NCI-H774 (cell line): ENCODE data around the gene DDR1.
"Not testable (repeated sequence)": the region's sequence is repeated elsewhere in the genome, so short reads cannot be mapped to it uniquely, and the experiment has no call there.

Experiments used
- DNase-seq: peaks from one replicate; lab custom pipeline; 2025; lab: John Stamatoyannopoulos, UW

The DDR1 gene

DNA sequence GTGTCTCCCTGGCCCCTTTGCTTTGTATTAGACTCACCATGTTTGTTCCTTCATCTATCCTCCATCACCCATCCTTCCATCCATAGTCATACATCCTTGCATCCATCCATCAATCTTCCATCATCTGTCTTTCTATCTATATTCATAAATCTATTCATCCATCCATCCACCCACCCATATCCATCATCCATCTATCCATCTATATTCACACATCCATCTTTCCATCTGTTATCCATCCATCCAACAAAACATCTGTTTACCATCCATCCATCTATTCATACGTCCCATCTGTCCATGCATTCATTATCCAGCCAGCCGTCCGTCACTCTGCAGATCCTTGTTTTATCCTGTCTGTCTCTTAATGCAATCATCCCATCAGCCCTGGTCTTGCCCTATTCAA, 10.6 kb downstream of the DDR1 start:
- no peak for DNase-seq

DNA sequence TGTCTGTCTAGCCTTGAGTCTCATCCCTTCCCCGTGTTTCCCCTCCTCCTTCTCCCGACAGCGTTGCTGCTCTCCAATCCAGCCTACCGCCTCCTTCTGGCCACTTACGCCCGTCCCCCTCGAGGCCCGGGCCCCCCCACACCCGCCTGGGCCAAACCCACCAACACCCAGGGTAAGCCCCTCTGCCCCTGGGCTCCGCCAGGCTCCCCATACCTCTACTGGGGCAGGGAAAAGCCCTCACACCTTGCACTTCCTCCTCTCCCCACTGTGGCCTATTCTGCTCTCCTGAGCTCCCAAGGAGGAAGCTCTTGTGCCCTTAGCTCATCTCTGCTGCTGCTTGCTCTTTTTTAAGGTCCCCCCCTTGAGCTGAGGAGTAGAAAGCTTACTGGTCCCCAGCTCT, 11.0 kb downstream of the DDR1 start:
- DNase-seq = no peak

DNA sequence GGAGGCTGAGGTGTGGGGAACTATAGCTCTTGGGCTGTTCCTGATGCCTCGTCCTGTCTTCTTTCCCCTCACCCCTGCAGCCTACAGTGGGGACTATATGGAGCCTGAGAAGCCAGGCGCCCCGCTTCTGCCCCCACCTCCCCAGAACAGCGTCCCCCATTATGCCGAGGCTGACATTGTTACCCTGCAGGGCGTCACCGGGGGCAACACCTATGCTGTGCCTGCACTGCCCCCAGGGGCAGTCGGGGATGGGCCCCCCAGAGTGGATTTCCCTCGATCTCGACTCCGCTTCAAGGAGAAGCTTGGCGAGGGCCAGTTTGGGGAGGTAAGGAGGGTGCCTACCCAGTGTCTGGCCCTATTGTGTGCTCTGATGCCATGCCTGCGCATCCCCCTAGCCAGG, 12.2 kb downstream of the DDR1 start:
- DNase-seq = no peak

DNA sequence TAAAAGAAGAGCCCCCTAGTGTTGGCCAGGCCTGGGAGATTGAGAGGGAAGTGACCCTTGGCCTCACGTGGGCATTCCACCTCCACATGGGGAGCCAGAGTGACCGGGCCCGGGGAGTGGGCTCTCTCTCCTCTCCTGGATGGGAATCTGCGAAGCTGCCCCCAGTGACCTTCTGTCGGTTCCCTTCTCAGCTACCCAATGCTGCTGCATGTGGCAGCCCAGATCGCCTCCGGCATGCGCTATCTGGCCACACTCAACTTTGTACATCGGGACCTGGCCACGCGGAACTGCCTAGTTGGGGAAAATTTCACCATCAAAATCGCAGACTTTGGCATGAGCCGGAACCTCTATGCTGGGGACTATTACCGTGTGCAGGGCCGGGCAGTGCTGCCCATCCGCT, 13.6 kb downstream of the DDR1 start:
- DNase-seq = no peak

DNA sequence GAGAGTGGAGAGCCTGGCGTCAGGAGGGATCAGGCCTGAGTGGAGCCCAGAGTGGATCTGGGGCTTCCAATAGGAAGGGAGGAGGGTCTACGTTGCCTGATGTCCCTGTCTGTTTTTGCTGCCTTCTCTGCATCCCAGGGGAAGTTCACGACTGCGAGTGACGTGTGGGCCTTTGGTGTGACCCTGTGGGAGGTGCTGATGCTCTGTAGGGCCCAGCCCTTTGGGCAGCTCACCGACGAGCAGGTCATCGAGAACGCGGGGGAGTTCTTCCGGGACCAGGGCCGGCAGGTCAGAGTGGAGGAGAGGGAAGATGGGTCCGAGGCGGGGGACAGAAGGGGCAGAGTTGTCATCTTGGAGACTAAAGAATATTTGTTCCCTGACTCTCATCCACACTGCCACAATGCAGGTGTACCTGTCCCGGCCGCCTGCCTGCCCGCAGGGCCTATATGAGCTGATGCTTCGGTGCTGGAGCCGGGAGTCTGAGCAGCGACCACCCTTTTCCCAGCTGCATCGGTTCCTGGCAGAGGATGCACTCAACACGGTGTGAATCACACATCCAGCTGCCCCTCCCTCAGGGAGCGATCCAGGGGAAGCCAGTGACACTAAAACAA, 14.5 kb downstream of the DDR1 start:
- no peak for DNase-seq

DNA sequence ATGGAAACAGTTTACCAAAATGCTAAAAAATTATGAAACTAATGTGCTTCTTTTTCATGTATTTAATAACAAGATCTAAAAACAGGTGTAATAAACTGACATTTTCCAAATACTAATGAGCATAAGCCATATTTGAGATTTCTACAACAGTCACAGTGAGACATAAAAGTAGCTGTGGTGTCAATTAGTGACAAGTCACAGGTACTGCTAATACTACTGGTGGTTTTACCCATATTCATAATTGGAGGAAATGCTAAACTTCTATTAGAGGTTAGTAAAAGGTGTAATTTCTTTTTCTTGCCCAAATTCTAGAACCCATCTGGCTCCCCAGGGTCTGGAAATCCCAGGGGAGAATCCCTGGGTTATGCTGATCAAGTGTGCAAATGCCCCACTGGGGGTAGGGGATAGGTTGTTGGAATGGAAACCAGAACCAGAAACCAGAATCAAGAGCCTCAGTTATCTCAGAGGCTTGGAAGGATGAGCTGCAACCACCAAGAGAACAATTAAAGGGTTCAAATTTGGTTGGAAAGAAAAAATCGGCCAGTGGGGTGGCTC, 16.6 kb downstream of the DDR1 start:
- no peak for DNase-seq

DNA sequence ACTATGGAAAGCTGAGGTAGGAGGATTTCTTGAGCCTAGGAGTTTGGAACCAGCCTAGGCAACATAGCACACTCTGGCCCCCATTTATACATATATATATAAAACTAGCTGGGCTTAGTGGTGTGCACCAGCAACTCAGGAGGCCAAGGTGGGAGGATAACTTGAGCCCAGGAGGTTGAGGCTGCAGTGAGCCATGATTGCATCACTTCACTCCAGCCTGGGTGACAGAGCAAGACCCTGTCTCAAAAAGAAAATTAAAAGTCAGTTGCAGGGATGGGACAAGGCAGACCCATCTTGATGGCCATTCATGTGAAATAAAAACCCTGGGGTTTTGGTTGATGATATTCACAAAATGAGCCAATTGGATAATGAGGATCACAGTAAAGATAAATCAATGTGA, 17.1 kb downstream of the DDR1 start:
- no peak for DNase-seq

DNA sequence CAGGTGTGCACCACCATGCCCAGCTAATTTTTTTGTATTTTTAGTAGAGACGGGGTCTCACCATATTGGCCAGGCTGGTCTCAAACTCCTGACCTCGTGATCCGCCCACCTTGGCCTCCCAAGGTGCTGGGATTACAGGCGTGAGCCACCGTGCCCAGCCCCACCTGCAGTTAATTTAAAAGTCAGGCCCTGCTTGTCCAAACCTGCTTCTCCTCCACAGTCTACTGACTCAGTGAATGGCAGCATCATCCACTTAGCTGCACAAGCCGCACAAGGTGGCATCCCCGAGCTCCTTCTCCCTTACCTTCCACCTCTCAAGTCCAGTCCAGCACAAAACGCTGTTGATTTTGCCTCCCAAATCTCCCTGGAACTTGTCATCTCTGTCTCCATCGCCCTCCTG, 17.9 kb downstream of the DDR1 start:
- not testable (repeated sequence) for DNase-seq

DNA sequence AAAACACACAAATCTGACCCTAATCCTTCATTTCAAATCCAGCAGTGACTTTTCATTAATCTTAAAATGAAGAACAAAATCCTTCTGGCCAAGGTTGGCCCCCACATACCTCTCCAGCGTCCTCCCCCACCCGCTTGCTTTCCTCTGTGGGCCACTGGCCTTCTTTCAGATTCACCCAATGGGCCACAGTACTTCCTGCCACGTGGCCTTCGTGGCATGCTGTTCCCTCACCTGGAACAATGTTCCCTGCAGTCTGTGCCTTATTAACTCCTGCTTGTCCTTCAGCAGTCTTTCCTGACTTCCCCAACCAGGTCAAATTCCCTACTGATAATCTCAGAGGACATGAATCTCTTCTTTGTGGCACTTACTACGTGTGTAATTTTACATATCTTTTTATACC, 18.4 kb downstream of the DDR1 start:
- no peak for DNase-seq

DNA sequence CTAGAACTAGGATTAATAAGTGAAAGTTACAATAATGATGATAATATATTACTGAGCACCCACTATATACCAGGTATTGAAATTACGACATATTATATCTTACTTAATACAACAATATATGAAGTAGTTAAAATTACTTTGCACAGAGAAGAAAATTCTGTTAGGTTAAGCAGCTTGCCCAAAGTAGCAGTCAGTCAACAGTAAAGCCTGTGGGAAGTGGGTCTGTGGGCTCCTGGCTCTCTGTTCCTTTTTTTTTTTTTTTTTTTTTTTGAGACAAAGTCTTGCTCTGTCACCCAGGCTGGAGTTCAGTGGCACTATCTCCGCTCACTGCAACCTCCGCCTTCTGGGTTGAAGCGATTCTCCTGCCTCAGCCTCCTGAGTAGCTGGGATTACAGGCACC, 18.9 kb downstream of the DDR1 start:
- DNase-seq = no peak

DNA sequence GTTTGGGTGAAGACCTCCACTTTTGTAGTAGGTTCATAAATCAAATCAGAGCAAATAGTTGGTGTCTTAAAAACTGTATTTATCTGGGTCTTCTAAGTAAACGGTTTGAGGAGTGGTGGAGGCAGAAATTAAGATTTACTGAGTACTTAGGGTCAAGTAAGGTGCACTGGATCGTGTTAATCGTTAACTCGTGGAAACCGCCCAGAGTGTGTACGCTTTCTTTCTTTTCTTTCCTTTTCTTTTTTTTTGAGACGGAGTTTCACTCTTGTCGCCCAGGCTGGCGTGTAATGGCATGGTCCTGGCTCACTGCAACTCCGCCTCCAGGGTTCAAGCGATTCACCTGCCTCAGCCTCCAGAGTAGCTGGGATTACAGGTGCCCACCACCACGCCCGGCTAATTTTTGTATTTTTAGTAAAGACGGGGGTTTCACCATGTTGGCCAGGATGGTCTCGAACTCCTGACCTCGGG, 23.0 kb downstream of the DDR1 start:
- DNase-seq = not testable (repeated sequence)

DNA sequence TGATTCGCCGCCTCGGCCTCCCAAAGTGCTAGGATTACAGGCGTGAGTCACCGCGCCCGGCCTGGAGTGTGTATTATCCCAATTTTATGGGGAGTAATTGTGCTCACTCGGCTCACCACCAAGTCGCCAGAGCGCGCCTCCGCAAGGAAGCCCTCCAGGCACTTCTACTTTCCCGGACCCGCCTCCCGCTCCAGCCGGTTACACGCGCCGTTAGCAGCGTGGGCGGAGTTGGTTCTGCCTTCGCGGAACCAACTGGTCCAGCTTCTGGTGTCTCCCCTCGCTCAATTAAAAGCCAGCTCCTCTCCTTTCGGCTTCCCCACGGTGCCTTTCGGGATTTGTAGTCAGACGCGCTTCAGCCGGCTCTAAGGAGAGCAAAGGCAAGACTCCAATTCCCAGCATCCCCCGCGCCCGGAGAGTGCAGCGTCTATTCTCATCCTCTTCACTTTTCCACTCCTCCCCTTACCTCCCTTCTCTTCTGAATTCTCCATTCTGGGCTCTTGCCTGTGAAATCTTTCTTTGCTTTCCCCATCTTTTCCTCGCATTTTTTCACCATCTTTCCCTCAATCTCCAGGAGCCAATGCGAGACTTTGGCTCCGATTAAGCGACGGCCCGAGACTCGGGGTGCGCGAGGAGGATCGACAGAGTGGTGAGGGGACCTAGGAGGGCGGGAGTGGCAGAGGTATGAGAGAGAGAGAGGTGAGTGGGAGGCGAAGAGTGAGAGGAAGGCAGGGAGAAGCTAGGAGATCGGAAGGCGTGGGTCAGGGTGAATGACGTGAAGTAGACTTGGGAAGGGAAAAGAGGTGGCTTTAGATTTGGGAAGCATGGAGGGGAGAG, 23.7 kb downstream of the DDR1 start, which contains the start of gene GTF2H4:
Gene GTF2H4, plus strand, starts transcription at position 450 of the 834 bp plus-strand sequence.
- DNase-seq = peak; percentile 97

DNA sequence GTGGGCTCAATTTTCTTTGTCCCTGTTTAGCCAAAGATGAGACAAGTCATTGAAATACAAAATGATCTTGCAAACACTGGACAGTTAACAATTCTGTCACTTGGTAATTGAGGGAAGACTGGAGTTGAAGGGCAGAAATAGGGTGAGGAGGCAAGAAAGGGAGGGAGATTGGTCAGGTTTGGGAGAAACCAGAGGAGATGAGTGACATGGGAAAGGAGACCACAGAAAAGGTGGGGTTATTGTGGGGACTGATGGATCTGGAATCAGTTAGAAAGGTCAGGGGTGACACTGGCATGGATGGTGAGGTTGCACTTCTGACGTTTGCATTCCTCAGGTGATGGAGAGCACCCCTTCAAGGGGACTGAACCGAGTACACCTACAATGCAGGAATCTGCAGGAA, 24.4 kb downstream of the DDR1 start:
- no peak for DNase-seq

DNA sequence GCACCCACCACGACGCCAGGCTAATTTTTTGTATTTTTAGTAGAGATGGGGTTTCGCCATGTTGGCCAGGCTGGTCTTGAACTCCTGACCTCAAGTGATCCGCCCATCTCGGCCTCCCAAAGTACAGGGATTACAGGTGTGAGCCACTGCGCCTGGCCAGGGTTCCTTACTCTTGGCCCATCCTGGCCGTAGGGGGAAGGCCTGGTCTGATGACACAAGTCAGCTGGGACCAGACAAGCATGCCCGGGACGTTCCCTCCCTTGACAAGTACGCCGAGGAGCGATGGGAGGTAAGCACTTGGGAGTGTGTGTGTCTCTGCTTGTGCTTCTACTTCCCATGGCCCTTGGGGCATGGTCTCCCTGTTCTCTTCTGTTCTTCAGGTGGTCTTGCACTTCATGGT, 26.2 kb downstream of the DDR1 start:
- not testable (repeated sequence) for DNase-seq

DNA sequence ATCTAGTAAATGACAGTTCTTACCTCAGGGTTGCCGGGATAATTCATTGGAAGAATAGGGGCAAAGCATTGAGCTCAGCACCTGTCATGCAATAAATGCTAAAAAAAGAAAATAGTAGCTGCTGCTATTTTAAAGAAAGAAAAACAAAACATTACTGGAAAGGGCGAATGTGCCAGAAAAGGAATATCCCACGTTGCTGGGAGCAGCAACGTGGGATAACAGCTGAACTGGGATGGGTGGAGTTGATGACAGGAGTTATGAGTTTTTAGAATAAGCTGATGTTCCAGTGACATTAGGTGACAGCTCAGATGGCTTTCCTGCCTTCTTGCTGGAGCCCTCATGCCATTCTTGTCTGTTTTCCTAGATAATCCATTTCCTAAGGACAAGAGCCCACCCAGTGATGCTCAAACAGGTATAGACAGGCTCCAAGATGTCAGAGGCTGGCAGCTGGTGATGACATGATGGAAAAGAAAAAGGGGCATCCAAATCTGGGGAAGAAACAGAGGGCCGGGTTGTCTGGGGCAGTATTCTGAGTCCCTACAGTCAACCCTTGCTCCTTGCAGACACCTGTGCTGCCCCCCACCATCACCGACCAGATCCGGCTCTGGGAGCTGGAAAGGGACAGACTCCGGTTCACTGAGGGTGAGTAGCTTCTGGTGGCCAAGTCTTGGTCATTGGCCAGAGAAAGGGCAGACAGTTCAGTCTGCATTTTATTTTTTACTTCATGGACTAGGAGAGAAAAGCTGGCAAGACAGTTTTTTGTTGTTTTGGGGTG, 28.6 kb downstream of the DDR1 start:
- no peak for DNase-seq

DNA sequence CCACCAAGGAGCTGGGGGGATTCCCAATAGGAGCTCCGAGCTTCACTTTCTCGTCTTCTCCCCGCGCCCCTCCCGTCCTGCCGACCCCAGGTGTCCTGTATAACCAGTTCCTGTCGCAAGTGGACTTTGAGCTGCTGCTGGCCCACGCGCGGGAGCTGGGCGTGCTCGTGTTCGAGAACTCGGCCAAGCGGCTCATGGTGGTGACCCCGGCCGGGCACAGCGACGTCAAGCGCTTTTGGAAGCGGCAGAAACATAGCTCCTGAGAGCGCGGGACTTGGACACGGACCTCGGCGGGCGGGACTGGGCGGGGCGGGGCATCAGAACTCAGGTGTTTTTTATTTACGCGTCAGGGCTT, 29.4 kb downstream of the DDR1 start:
- DNase-seq = no peak

DNA sequence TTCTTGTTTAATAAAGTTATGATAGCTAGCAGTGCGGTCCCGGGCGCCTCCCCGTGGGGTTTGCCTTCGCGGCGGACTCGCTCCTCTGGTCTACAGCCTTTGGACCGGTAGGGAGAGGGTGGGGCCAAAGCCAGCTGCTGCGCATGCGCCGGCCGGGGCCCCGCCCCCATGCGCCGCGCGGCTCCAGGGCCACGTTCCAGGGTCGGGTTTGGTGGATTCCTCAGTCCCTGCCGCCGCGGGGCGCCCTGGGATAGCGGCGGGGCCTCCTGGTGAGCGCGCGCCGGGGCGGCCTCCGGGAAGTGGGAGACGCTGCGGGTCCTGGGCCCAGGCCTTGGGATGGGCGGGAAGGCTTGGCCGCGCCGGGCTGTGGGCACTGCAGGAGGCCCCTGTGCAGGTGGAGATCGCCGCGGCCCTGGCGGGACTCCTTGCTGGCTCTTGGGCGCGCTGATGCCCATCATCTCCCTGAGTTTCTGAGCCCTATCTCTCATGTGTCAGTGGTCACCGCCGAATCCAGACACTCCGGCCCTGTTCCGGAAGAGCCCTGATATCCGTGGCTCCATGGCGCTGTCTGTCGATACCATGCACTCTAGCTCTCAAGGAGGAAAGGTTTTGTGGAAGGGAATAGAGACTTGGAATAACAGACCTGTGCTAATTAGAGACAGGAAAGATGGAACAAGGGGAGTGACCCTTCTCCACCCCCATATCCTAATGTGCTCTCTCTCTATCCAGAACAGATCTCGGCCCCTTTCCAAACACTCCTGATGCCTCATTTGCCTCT, 29.9 kb downstream of the DDR1 start, which contains the start of gene VARS2:
Gene VARS2, plus strand, starts transcription at position 163 of the 778 bp plus-strand sequence. Its CDS starts 599 bp downstream, at position 762.
- DNase-seq = peak; percentile 86

DNA sequence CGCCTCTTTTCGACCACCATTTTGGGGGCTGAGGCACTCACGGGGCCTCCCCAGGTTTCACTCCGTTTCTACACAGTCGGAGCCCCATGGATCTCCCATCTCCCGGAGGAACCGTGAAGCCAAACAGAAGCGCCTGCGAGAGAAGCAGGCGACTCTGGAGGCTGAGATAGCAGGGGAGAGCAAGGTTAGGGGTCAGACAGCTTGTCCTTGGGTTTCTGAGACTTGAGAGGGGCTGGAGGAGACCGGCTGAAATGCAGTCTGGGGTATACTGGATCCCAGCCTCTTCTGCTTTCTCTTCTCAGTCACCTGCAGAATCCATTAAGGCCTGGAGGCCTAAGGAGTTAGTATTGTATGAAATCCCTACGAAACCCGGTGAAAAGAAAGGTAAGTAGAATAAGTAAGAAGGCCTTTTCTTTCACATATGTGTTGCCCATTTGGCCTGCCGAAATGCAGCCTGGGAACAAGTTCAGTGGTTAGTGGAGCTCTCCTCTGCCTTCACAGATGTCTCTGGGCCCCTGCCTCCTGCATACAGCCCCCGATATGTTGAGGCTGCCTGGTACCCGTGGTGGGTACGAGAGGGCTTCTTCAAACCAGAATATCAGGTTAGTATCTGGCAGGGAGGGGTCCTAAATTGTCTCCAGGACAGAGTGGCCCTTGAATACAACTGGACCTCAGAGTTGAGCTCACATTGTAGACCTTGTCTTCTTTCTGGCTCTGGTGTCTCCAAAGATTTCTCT, 30.7 kb downstream of the DDR1 start:
- DNase-seq = no peak

DNA sequence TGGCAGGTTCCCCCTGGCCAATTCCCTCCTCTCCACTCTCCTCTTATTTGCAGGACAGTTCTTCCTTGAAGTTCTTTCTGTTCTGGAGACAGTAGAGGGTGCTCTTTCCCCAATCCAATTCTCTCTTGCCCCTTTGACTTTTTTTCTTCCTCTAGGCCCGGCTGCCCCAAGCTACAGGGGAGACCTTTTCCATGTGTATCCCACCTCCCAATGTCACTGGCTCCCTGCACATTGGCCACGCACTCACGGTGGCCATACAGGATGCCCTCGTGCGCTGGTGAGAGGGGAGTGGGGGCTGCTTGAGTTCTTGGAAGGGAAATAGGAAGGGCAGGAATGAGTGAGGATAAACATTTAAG, 31.2 kb downstream of the DDR1 start:
- DNase-seq = peak; percentile 4

DNA sequence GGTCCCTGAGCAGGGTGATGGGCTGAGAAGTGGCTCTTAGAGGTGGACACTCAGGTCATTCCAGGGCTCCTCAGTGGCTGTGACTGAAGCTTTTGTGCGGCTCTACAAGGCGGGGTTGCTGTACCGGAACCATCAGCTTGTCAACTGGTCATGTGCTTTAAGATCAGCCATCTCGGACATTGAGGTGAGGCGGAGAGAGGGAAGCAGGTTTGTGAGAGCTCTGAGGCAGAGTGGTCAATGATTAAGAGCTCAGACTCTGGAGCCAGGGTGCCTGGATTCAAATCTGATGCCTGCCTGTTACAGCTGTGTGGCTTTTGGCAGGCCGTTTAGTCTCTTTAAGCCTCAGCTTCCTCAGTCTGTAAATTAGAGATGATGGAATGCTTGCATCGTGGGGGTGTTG, 32.7 kb downstream of the DDR1 start:
- DNase-seq = no peak

DNA sequence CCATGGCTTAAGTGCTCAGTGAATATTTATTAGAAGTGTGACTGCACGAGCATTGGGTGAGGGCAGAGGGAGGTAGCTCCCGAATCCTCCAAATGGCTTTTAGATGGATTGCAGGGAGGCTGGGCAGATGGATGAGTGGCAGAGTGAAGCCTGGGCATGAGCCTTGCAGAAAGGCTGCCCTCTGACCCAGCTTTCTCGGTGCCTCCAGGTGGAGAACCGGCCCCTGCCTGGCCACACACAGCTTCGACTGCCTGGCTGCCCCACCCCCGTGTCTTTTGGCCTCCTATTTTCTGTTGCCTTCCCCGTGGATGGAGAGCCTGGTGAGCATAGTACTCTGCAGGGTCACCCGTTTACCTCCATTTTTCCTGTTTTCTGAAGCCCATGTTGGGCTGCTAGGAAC, 33.2 kb downstream of the DDR1 start:
- DNase-seq = no peak
